HG02970 (cell line): ENCODE measurements around the gene GGACT.

Source experiments
- ATAC-seq: cut with Tn5 transposase; IDR thresholded peaks from one replicate; pipeline ENCODE4 v1.9.1; 2021; ENCODE audit warnings: mild to moderate bottlenecking, moderate library complexity, moderate number of reproducible peaks; ENCODE audit not compliant: unreplicated experiment, low FRiP score

The GGACT gene

GRCh38 chr13:100518394-100519062, 70.1 kb downstream of the GGACT start:
- ATAC-seq = no peak

- ATAC-seq = no peak
Observed at GRCh38 chr13:100517728-100518127, 70.9 kb downstream of the GGACT start.

- no peak for ATAC-seq
Observed at GRCh38 chr13:100517135-100517534, 71.5 kb downstream of the GGACT start.

GRCh38 chr13:100515410-100515800, 73.2 kb downstream of the GGACT start:
- ATAC-seq = no peak

GRCh38 chr13:100514788-100515409, 73.7 kb downstream of the GGACT start:
- peak; percentile 75 for ATAC-seq

GRCh38 chr13:100513987-100514670, 74.5 kb downstream of the GGACT start:
- ATAC-seq = no peak

- no peak for ATAC-seq
Observed at GRCh38 chr13:100513171-100513570, 75.4 kb downstream of the GGACT start.

- ATAC-seq = no peak
Observed at GRCh38 chr13:100512422-100512821, 76.2 kb downstream of the GGACT start.

- ATAC-seq = no peak
Observed at GRCh38 chr13:100511466-100511865, 77.1 kb downstream of the GGACT start.

- no peak for ATAC-seq
Observed at GRCh38 chr13:100510208-100510957, 78.2 kb downstream of the GGACT start.

- ATAC-seq = no peak
Observed at GRCh38 chr13:100508996-100509395, 79.6 kb downstream of the GGACT start.

GRCh38 chr13:100508455-100508854, 80.1 kb downstream of the GGACT start:
- ATAC-seq = no peak

GRCh38 chr13:100506600-100507422, 81.8 kb downstream of the GGACT start:
- no peak for ATAC-seq

GRCh38 chr13:100506154-100506553, 82.4 kb downstream of the GGACT start:
- no peak for ATAC-seq

- no peak for ATAC-seq
Observed at GRCh38 chr13:100503622-100504021, 85.0 kb downstream of the GGACT start.

GRCh38 chr13:100502446-100502845, 86.1 kb downstream of the GGACT start:
- no peak for ATAC-seq

GRCh38 chr13:100497389-100497788, 91.2 kb downstream of the GGACT start:
- no peak for ATAC-seq

GRCh38 chr13:100495455-100495854, 93.1 kb downstream of the GGACT start:
- ATAC-seq = no peak

- no peak for ATAC-seq
Observed at GRCh38 chr13:100493418-100493817, 95.2 kb downstream of the GGACT start.

GRCh38 chr13:100491164-100491842, 97.3 kb downstream of the GGACT start:
- no peak for ATAC-seq
